Peyer's patch (tissue), 4 donors: ENCODE results near the gene SAMD4B.

Source experiments
- POLR2A ChIP-seq, 2 donors: fragments of 450-650 bp; IDR thresholded peaks; one replicate each; pipeline ENCODE4 v1.5.1; 2017; ENCODE audit warnings: antibody characterized with exemption in 2 of 2, mild to moderate bottlenecking in 2 of 2, moderate library complexity in 2 of 2
- TF ChIP-seq, protein P1 (sequence below), 6 experiments: fragments of 450-650 bp in 4 of 6; fragments of 200-600 bp in 2 of 6; sonication (generic) in 1 of 6; IDR thresholded peaks; one replicate each; pipeline ENCODE4 v1.5.1; 2017 to 2019; ENCODE audit warnings: antibody characterized with exemption in 6 of 6, mild to moderate bottlenecking in 3 of 6, moderate library complexity in 1 of 6

- TF ChIP-seq, protein P1, sequence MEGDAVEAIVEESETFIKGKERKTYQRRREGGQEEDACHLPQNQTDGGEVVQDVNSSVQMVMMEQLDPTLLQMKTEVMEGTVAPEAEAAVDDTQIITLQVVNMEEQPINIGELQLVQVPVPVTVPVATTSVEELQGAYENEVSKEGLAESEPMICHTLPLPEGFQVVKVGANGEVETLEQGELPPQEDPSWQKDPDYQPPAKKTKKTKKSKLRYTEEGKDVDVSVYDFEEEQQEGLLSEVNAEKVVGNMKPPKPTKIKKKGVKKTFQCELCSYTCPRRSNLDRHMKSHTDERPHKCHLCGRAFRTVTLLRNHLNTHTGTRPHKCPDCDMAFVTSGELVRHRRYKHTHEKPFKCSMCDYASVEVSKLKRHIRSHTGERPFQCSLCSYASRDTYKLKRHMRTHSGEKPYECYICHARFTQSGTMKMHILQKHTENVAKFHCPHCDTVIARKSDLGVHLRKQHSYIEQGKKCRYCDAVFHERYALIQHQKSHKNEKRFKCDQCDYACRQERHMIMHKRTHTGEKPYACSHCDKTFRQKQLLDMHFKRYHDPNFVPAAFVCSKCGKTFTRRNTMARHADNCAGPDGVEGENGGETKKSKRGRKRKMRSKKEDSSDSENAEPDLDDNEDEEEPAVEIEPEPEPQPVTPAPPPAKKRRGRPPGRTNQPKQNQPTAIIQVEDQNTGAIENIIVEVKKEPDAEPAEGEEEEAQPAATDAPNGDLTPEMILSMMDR (IDR thresholded peaks at IDR 0.05) = no peak
- TF ChIP-seq POLR2A (IDR thresholded peaks at IDR 0.05) = no peak
Observed at GRCh38 chr19:39433480-39434079, 91.4 kb downstream of the SAMD4B start.
